BJ (cell line): ENCODE results near the gene MEG3. TPM values are rescaled to one million over a fixed set of nuclear protein-coding genes. Genes with fewer than 3 reads are reported as not detected.

Experiments
- CTCF ChIA-PET: fragments of 350-600 bp; formaldehyde crosslinking; extraction: SDS; loops from one replicate; lab custom pipeline; 2021; ENCODE audit warnings: antibody characterized with exemption, inconsistent platforms; lab: Yijun Ruan, JAX
- POLR2A ChIA-PET: fragments of 300-600 bp; sonication (Branson Sonifier 250); formaldehyde crosslinking; extraction: SDS; loops from one replicate; lab custom pipeline; 2021; ENCODE audit warnings: antibody characterized with exemption; lab: Charles Lee
- DNase-seq: peaks from one replicate; pipeline ENCODE4 v3.0.0-alpha.2; 2011; ENCODE audit warnings: low read depth
- H3K27me3 ChIP-seq: 2 replicates; pipeline ENCODE4 v1.6.0; 2011; ENCODE audit warnings: low read length; ENCODE audit not compliant: control insufficient read depth, insufficient read depth
- H3K36me3 ChIP-seq: 2 replicates; pipeline ENCODE4 v1.5.1; 2011; ENCODE audit warnings: low read length; ENCODE audit not compliant: control insufficient read depth, insufficient read depth
- H3K4me3 ChIP-seq: 2 replicates; pipeline ENCODE4 v1.5.1; 2011; ENCODE audit warnings: low read depth, mild to moderate bottlenecking, control low read depth, low read length
- CTCF ChIP-seq: IDR thresholded peaks from 2 replicates; pipeline ENCODE4 v1.5.1; 2011; ENCODE audit warnings: low read depth, mild to moderate bottlenecking, control low read depth, inconsistent platforms, low read length, moderate library complexity; ENCODE audit not compliant: insufficient read depth
- polyA minus RNA-seq: library from RNA; depleted of rRNA, polyadenylated mRNA; stranded (reverse); fragments of >200 nt; gene quantifications from 2 replicates; pipeline ENCODE4 v1.2.3, GENCODE V29; 2011; rRNA and poly(A)+ RNA removed
- polyA plus RNA-seq: library from polyadenylated mRNA; depleted of rRNA; stranded (reverse); fragments of >200 nt; gene quantifications from 2 replicates; pipeline ENCODE4 v1.2.3, GENCODE V29; 2011; rRNA removed

The MEG3 gene
- polyA plus RNA-seq: 191 and 234 TPM in 2 replicates
- polyA minus RNA-seq: 38.4 and 52.7 TPM in 2 replicates

GRCh38 chr14:100825713-100826331, at the start of gene MEG3:
Gene MEG3 (plus strand): TSS chr14:100826118.
- no peak for TF ChIP-seq CTCF
- ChIA-PET CTCF (interaction anchor here (1.0 to 1.4 kb wide), 4 partner anchors 111 to 448 kb away, joined by 3 read pairs; no protein-coding TSS in a partner anchor), POLR2A (interaction anchor here (0.7 to 1.3 kb wide), 2 partner anchors 141 to 148 kb away, joined by 3 to 13 read pairs; no protein-coding TSS in a partner anchor)
- Histone ChIP-seq H3K36me3 (peaks cover 2% of the 10 kb centered on the region), H3K27me3 (no peaks in the 10 kb centered on the region), H3K4me3 (peak within 1 kb of the TSS; percentile 82)
- peak; percentile 22 for DNase-seq

- ChIA-PET POLR2A (no interaction called here), CTCF (no interaction called here)
- TF ChIP-seq CTCF: no peak
Measured at GRCh38 chr14:100776681-100777365, 49.1 kb upstream of the MEG3 start.

GRCh38 chr14:100777366-100777817, 48.5 kb upstream of the MEG3 start:
- ChIA-PET CTCF (no interaction called here), POLR2A (no interaction called here)
- no peak for DNase-seq
- Histone ChIP-seq H3K36me3 (no peaks in the 10 kb centered on the region), H3K4me3 (no peak overlapping the region), H3K27me3 (peaks cover 9% of the 10 kb centered on the region)
- TF ChIP-seq CTCF: no peak

More at GRCh38 chr14:100776681-100777365, 49.1 kb upstream of the MEG3 start:
- H3K4me3 ChIP-seq: no peak overlapping the region
- no peak for DNase-seq
- H3K27me3 ChIP-seq: peaks cover 8% of the 10 kb centered on the region
- no peaks in the 10 kb centered on the region for H3K36me3 ChIP-seq

- Histone ChIP-seq H3K36me3 (no peaks in the 10 kb centered on the region), H3K4me3 (no peak overlapping the region), H3K27me3 (peaks cover 10% of the 10 kb centered on the region)
- DNase-seq: no peak
- CTCF ChIA-PET: interaction anchor here (1.0 kb wide), 1 partner anchor 13 kb away, joined by 3 read pairs; no protein-coding TSS in a partner anchor
- POLR2A ChIA-PET: no interaction called here
- TF ChIP-seq CTCF: no peak
Measured at GRCh38 chr14:100777818-100778525, 47.9 kb upstream of the MEG3 start.

GRCh38 chr14:100778526-100778882, 47.4 kb upstream of the MEG3 start:
- no peaks in the 10 kb centered on the region for H3K36me3 ChIP-seq
- DNase-seq: no peak
- H3K4me3 ChIP-seq: no peak overlapping the region
- peaks cover 10% of the 10 kb centered on the region for H3K27me3 ChIP-seq
- ChIA-PET POLR2A (no interaction called here), CTCF (interaction anchor here (1.0 kb wide), 1 partner anchor 13 kb away, joined by 3 read pairs; no protein-coding TSS in a partner anchor)
- TF ChIP-seq CTCF: no peak
